ENCODE results near the gene SLC15A5.

DNA sequence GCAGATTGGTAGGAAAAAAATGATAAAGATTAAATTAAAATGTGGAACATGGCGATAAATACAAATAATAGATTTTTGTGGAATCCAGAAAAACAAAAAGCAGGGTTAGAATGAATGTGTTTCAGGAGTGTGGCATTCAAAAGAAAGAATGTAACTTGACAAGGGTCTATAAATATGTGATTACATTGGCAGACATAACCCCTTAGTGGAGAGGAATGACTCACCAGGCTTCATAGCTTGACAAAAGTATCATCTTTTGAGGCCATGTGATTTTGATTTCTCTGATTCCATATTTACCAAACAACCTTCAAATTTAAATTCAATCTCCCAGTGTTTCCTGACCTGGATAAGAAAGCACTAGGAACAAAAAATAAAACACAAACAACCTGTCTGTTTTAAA lies 45.5 kb upstream of the SLC15A5 start:
- TF ChIP-seq POLR2AphosphoS5 (IDR thresholded peaks at IDR 0.05) (no peak), POLR2A (IDR thresholded peaks at IDR 0.05) (no peak), EP300 (IDR thresholded peaks at IDR 0.05) (no peak)
- TF ChIP-seq, protein P1, sequence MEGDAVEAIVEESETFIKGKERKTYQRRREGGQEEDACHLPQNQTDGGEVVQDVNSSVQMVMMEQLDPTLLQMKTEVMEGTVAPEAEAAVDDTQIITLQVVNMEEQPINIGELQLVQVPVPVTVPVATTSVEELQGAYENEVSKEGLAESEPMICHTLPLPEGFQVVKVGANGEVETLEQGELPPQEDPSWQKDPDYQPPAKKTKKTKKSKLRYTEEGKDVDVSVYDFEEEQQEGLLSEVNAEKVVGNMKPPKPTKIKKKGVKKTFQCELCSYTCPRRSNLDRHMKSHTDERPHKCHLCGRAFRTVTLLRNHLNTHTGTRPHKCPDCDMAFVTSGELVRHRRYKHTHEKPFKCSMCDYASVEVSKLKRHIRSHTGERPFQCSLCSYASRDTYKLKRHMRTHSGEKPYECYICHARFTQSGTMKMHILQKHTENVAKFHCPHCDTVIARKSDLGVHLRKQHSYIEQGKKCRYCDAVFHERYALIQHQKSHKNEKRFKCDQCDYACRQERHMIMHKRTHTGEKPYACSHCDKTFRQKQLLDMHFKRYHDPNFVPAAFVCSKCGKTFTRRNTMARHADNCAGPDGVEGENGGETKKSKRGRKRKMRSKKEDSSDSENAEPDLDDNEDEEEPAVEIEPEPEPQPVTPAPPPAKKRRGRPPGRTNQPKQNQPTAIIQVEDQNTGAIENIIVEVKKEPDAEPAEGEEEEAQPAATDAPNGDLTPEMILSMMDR (IDR thresholded peaks at IDR 0.05) = no peak
